ENCODE data around the gene IGFBP1. TPM values are rescaled to one million over a fixed set of nuclear protein-coding genes. Genes with fewer than 3 reads are reported as not detected.

Gene IGFBP1
- polyA plus RNA-seq, 1 donor from 2014 or later = not detected

DNA sequence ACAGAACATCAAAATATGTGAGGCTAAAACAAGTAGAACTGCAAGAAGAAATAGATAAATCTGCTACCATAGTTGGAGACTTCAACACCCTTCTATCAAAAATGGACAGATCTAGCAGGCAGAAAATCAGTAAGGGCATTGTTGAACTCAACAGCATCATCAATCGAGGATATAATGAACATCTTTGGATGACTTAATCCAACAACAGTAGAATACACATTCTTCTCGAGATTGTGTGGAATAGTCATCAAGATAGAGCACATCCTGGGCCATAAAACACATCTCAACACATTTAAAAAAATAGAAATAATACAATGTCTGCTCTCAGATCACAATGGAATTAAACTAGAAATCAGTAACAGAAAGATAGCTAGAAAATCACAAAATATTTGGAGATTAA, 9.9 kb downstream of the IGFBP1 start:
- no peak overlapping the region for H3K27ac ChIP-seq (ENCODE audit: low read length)
- H2AFZ ChIP-seq (ENCODE audit: low read depth, low read length) = no peak overlapping the region
- no peaks in the 10 kb centered on the region for H3K79me2 ChIP-seq (replicated peaks; ENCODE audit: insufficient read depth, low read length)
- no peaks in the 10 kb centered on the region for H3K27me3 ChIP-seq (ENCODE audit: insufficient read depth, low read depth, low read length)
- H3K9me3 ChIP-seq (ENCODE audit: low read length) = no peaks in the 10 kb centered on the region
- H3K4me2 ChIP-seq (ENCODE audit: low read length) = no peak overlapping the region
- no peak overlapping the region for H3K9ac ChIP-seq (ENCODE audit: low read length)
- no peak for TF ChIP-seq RAD21 (conservative IDR thresholded peaks at IDR 0.05)
- no peak for TF ChIP-seq TAF1 (IDR thresholded peaks at IDR 0.05; ENCODE audit: low read depth)
- TF ChIP-seq, protein P1, sequence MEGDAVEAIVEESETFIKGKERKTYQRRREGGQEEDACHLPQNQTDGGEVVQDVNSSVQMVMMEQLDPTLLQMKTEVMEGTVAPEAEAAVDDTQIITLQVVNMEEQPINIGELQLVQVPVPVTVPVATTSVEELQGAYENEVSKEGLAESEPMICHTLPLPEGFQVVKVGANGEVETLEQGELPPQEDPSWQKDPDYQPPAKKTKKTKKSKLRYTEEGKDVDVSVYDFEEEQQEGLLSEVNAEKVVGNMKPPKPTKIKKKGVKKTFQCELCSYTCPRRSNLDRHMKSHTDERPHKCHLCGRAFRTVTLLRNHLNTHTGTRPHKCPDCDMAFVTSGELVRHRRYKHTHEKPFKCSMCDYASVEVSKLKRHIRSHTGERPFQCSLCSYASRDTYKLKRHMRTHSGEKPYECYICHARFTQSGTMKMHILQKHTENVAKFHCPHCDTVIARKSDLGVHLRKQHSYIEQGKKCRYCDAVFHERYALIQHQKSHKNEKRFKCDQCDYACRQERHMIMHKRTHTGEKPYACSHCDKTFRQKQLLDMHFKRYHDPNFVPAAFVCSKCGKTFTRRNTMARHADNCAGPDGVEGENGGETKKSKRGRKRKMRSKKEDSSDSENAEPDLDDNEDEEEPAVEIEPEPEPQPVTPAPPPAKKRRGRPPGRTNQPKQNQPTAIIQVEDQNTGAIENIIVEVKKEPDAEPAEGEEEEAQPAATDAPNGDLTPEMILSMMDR (IDR thresholded peaks at IDR 0.05; ENCODE audit: poor library complexity, severe bottlenecking) = no peak
- no peak for TF ChIP-seq POLR2AphosphoS5 (IDR thresholded peaks at IDR 0.05)
- no peak for TF ChIP-seq EZH2 (IDR thresholded peaks at IDR 0.05; ENCODE audit: borderline replicate concordance, insufficient read depth, low read length, poor library complexity, severe bottlenecking)
- no peak for TF ChIP-seq MXI1 (conservative IDR thresholded peaks at IDR 0.05; ENCODE audit: poor library complexity, severe bottlenecking)
- no peak for TF ChIP-seq EP300 (conservative IDR thresholded peaks at IDR 0.05; ENCODE audit: poor library complexity, severe bottlenecking)
- TF ChIP-seq SMC3 (conservative IDR thresholded peaks at IDR 0.05; ENCODE audit: poor library complexity) = no peak
- TF ChIP-seq, protein P2, sequence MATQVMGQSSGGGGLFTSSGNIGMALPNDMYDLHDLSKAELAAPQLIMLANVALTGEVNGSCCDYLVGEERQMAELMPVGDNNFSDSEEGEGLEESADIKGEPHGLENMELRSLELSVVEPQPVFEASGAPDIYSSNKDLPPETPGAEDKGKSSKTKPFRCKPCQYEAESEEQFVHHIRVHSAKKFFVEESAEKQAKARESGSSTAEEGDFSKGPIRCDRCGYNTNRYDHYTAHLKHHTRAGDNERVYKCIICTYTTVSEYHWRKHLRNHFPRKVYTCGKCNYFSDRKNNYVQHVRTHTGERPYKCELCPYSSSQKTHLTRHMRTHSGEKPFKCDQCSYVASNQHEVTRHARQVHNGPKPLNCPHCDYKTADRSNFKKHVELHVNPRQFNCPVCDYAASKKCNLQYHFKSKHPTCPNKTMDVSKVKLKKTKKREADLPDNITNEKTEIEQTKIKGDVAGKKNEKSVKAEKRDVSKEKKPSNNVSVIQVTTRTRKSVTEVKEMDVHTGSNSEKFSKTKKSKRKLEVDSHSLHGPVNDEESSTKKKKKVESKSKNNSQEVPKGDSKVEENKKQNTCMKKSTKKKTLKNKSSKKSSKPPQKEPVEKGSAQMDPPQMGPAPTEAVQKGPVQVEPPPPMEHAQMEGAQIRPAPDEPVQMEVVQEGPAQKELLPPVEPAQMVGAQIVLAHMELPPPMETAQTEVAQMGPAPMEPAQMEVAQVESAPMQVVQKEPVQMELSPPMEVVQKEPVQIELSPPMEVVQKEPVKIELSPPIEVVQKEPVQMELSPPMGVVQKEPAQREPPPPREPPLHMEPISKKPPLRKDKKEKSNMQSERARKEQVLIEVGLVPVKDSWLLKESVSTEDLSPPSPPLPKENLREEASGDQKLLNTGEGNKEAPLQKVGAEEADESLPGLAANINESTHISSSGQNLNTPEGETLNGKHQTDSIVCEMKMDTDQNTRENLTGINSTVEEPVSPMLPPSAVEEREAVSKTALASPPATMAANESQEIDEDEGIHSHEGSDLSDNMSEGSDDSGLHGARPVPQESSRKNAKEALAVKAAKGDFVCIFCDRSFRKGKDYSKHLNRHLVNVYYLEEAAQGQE (IDR thresholded peaks at IDR 0.05; ENCODE audit: borderline replicate concordance) = no peak
- H3K9me2 ChIP-seq (ENCODE audit: insufficient read depth, low read length) = no peaks in the 10 kb centered on the region
- no peak overlapping the region for H3K4me3 ChIP-seq (ENCODE audit: low read length)
- H3K36me3 ChIP-seq (ENCODE audit: insufficient read depth, low read length) = no peaks in the 10 kb centered on the region
- H4K20me1 ChIP-seq (ENCODE audit: insufficient read depth) = no peaks in the 10 kb centered on the region
- no peaks in the 10 kb centered on the region for H3F3A ChIP-seq (ENCODE audit: insufficient read depth, low read length, poor library complexity, severe bottlenecking)

DNA sequence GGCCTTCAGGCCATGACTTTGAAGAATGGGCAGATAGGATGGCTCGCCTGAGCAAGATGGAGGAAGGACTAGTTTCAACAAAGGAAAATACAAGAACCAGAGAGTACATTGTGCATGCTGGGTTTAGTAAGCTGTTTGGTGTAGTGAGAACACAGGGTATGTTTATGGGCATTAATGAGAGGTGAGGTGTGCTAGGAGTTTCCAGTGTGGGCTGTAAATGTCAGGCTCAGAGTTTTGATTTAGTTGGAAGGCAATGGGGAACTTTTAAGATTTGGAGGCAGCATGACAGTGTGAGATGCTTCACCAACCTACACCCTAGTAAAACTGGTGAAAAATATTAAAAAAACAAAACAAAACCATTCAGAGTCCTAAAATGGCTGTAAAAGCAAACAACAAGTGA, 13.3 kb downstream of the IGFBP1 start:
- no peaks in the 10 kb centered on the region for H3K9me2 ChIP-seq (ENCODE audit: insufficient read depth, low read length)
- H3K9ac ChIP-seq (ENCODE audit: low read length) = no peak overlapping the region
- no peaks in the 10 kb centered on the region for H3K27me3 ChIP-seq (ENCODE audit: insufficient read depth, low read depth, low read length)
- no peak overlapping the region for H3K27ac ChIP-seq (ENCODE audit: low read length)
- no peak overlapping the region for H3K4me3 ChIP-seq (ENCODE audit: low read length)
- H4K20me1 ChIP-seq (ENCODE audit: insufficient read depth) = no peaks in the 10 kb centered on the region
- no peaks in the 10 kb centered on the region for H3K36me3 ChIP-seq (ENCODE audit: insufficient read depth, low read length)
- no peak for TF ChIP-seq RAD21 (conservative IDR thresholded peaks at IDR 0.05)
- no peak for TF ChIP-seq TAF1 (IDR thresholded peaks at IDR 0.05; ENCODE audit: low read depth)
- TF ChIP-seq POLR2AphosphoS5 (IDR thresholded peaks at IDR 0.05) = no peak
- no peak for TF ChIP-seq MXI1 (conservative IDR thresholded peaks at IDR 0.05; ENCODE audit: poor library complexity, severe bottlenecking)
- no peak for TF ChIP-seq SMC3 (conservative IDR thresholded peaks at IDR 0.05; ENCODE audit: poor library complexity)
- no peak for TF ChIP-seq EP300 (conservative IDR thresholded peaks at IDR 0.05; ENCODE audit: poor library complexity, severe bottlenecking)
- TF ChIP-seq, protein P2 (IDR thresholded peaks at IDR 0.05; ENCODE audit: borderline replicate concordance) = no peak
- TF ChIP-seq, protein P1 (IDR thresholded peaks at IDR 0.05; ENCODE audit: poor library complexity, severe bottlenecking) = no peak
- no peak for TF ChIP-seq EZH2 (IDR thresholded peaks at IDR 0.05; ENCODE audit: borderline replicate concordance, insufficient read depth, low read length, poor library complexity, severe bottlenecking)
- no peak overlapping the region for H3K4me2 ChIP-seq (ENCODE audit: low read length)
- H3K79me2 ChIP-seq (replicated peaks; ENCODE audit: insufficient read depth, low read length) = no peaks in the 10 kb centered on the region
- no peak overlapping the region for H2AFZ ChIP-seq (ENCODE audit: low read depth, low read length)
- no peaks in the 10 kb centered on the region for H3F3A ChIP-seq (ENCODE audit: insufficient read depth, low read length, poor library complexity, severe bottlenecking)
- no peaks in the 10 kb centered on the region for H3K9me3 ChIP-seq (ENCODE audit: low read length)

Measured in neural cell (in vitro differentiated cells).